ENCODE data around the gene SDC3.

GRCh38 chr1:30923597-30923996 is 15.0 kb upstream of the SDC3 start:
- TF ChIP-seq CTCF (IDR thresholded peaks at IDR 0.05): no peak
- no peak for TF ChIP-seq POLR2A (IDR thresholded peaks at IDR 0.05)

All from heart left ventricle (tissue), 13 donors.